ENCODE measurements around the gene FYB2. TPM values are rescaled to one million over a fixed set of nuclear protein-coding genes. Genes with fewer than 3 reads are reported as not detected.

FYB2 gene
- total RNA-seq (2021; ENCODE audit: unreplicated experiment) (not detected), Bru-seq, nascent RNA (percentile 2 among the genes with signal in this experiment), BruChase-seq, experiment 1, labeled RNA remaining after a 6-hour chase (percentile 1 among the genes with signal in this experiment), BruChase-seq, experiment 2, labeled RNA remaining after a 2-hour chase (percentile 6 among the genes with signal in this experiment)
- not detected in 2 replicates for polyA plus RNA-seq (2012)
- long read RNA-seq, result 0 reads

GRCh38 chr1:56819387-56819899 lies at the start of gene FYB2:
Gene FYB2, minus strand, starts transcription at chr1:56819404. Its CDS starts 114 bp downstream, at chr1:56819290.
- Histone ChIP-seq H3K4me2 (ENCODE audit: low read length) (no peak within 1 kb of the TSS), H3K27me3 (ENCODE audit: insufficient read depth, low read length) (peaks cover 5% of the 10 kb centered on the region; the same call in 1 of the 2 replicates), H3K4me1 (ENCODE audit: control insufficient read depth in 1 of 2, insufficient read depth in 2 of 2, low read length in 2 of 2) (no peaks in the 10 kb centered on the region), H3K9me3 (ENCODE audit: control insufficient read depth in 1 of 2, insufficient read depth in 1 of 2, low read depth in 1 of 2, low read length in 2 of 2) (no peaks in the 10 kb centered on the region), H3K4me3 (replicated peaks in 1 of 2; ENCODE audit: low read depth in 1 of 2, low read length in 2 of 2) (no peak within 1 kb of the TSS), H3K9ac (ENCODE audit: low read length) (no peak within 1 kb of the TSS), H3K27ac (ENCODE audit: low read depth, low read length) (no peak within 1 kb of the TSS), H3K79me2 (ENCODE audit: insufficient read depth, low read length) (no peaks in the 10 kb centered on the region), H3K36me3 (ENCODE audit: control insufficient read depth in 1 of 2, insufficient read depth in 2 of 2, low read length in 2 of 2) (no peaks in the 10 kb centered on the region), H2AFZ (ENCODE audit: low read depth, low read length, poor library complexity, severe bottlenecking) (no peak within 1 kb of the TSS), H3K9me2 (ENCODE audit: insufficient read depth) (no peaks in the 10 kb centered on the region), H4K20me1 (ENCODE audit: insufficient read depth) (no peaks in the 10 kb centered on the region)
- ChIA-PET POLR2A (no interaction called here), CTCF (interaction anchor here (1.6 kb wide), 1 partner anchor 12 kb away, joined by 3 read pairs; no protein-coding TSS in a partner anchor), RAD21 (ENCODE audit: low non-redundant PET in 1 of 2, low total read pairs in 2 of 2, uncharacterized antibody in 2 of 2, unreplicated experiment in 2 of 2) (no interaction called here)
- intact Hi-C loops (cut with micrococcal nuclease), result no loop called here
- no TSS peak for BruUV-seq (replicated peaks)
- no peak for ATAC-seq
- DNase-seq (ENCODE audit: low read depth, low spot score), result no peak
- no peak for TF ChIP-seq SIN3A (IDR thresholded peaks at IDR 0.05; ENCODE audit: low read depth)
- no peak for TF ChIP-seq TCF7L2 (IDR thresholded peaks at IDR 0.05; ENCODE audit: borderline replicate concordance, extremely low read depth, insufficient read depth, insufficient read length)
- no peak for TF ChIP-seq POLR2A (IDR thresholded peaks at IDR 0.05; ENCODE audit: borderline replicate concordance, extremely low read depth, insufficient read depth, insufficient read length)
- TF ChIP-seq EGR1 (IDR thresholded peaks at IDR 0.05; ENCODE audit: low read depth), result no peak
- no peak for TF ChIP-seq YY1 (IDR thresholded peaks at IDR 0.05; ENCODE audit: extremely low read depth, insufficient replicate concordance, low read depth, low read length)
- no peak for TF ChIP-seq EZH2 (IDR thresholded peaks at IDR 0.05)
- TF ChIP-seq CBX3 (IDR thresholded peaks at IDR 0.05; ENCODE audit: low read depth), result no peak
- TF ChIP-seq, protein P1, sequence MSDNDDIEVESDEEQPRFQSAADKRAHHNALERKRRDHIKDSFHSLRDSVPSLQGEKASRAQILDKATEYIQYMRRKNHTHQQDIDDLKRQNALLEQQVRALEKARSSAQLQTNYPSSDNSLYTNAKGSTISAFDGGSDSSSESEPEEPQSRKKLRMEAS (IDR thresholded peaks at IDR 0.05), result no peak
- TF ChIP-seq POLR2AphosphoS5 (IDR thresholded peaks at IDR 0.05; ENCODE audit: low read depth, low read length), result no peak
- no peak for TF ChIP-seq CTCF (IDR thresholded peaks at IDR 0.05 in 2 of 3, conservative IDR thresholded peaks at IDR 0.05 in 1 of 3; ENCODE audit: borderline replicate concordance in 1 of 3, insufficient read depth in 1 of 3, low read depth in 2 of 3, low read length in 2 of 3)
- no peak for TF ChIP-seq SRF (IDR thresholded peaks at IDR 0.05; ENCODE audit: low read depth)
- TF ChIP-seq, protein P2, sequence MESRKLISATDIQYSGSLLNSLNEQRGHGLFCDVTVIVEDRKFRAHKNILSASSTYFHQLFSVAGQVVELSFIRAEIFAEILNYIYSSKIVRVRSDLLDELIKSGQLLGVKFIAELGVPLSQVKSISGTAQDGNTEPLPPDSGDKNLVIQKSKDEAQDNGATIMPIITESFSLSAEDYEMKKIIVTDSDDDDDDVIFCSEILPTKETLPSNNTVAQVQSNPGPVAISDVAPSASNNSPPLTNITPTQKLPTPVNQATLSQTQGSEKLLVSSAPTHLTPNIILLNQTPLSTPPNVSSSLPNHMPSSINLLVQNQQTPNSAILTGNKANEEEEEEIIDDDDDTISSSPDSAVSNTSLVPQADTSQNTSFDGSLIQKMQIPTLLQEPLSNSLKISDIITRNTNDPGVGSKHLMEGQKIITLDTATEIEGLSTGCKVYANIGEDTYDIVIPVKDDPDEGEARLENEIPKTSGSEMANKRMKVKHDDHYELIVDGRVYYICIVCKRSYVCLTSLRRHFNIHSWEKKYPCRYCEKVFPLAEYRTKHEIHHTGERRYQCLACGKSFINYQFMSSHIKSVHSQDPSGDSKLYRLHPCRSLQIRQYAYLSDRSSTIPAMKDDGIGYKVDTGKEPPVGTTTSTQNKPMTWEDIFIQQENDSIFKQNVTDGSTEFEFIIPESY (IDR thresholded peaks at IDR 0.05; ENCODE audit: extremely low read depth, insufficient replicate concordance, low read length), result no peak
- TF ChIP-seq RAD21 (IDR thresholded peaks at IDR 0.05; ENCODE audit: low read depth), result no peak
